Neural progenitor cell (in vitro differentiated cells): ENCODE results near the gene DSCAML1.

Experiments used
- CTCF ChIP-seq: fragments of 200-600 bp; sonication (generic); IDR thresholded peaks from 2 replicates; pipeline ENCODE4 v1.5.1; 2017; ENCODE audit warnings: antibody characterized with exemption, mild to moderate bottlenecking
- EZH2 ChIP-seq: fragments of 200-600 bp; sonication (generic); IDR thresholded peaks from 2 replicates; pipeline ENCODE4 v1.6.1; 2017; ENCODE audit warnings: antibody characterized with exemption, mild to moderate bottlenecking, moderate library complexity

GRCh38 chr11:117510646-117511045 lies 286.4 kb downstream of the DSCAML1 start:
- TF ChIP-seq CTCF = no peak
- no peak for TF ChIP-seq EZH2
